IPS-NIHi11 (cell line): ENCODE measurements around the gene ANTXRL.
A peak's percentile ranks its signal among the peaks of the same experiment; 100 is the strongest.
"Not testable (repeated sequence)": the region's sequence is repeated elsewhere in the genome, so short reads cannot be mapped to it uniquely, and the experiment has no call there.

Source experiments
- DNase-seq: peaks from one replicate; pipeline ENCODE4 v3.0.0; 2012; ENCODE audit warnings: mixed read lengths, low spot score

The ANTXRL gene

DNA sequence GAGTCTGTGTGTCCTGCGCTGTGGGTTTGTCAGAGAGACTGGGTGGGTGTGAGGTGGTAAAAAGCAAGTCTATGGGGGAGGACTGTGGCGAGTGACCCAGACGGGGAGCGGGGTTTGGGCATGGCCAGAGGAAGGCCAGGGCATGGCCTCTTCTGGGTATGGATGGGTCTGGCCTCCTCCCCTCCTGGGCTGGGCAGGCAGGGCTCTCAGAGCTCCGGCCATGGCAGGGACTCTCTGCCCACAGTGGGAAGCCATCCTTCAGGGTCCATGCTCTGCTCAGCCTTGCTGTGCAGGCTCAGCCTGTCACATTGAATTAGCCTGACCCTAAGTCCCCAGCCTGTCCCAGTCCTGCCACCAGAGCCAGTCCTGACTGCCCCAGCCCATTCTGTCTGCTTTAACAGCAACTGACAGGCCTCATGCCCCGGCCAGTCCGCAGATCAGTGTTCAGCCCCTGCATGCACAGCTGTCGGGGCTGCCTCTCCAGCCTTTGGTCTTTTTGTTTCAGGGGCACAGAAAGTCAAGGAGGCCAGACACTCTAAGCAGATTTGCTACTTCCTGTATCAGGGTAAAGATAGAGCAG is 7.9 kb downstream of the ANTXRL start:
- no peak for DNase-seq

DNA sequence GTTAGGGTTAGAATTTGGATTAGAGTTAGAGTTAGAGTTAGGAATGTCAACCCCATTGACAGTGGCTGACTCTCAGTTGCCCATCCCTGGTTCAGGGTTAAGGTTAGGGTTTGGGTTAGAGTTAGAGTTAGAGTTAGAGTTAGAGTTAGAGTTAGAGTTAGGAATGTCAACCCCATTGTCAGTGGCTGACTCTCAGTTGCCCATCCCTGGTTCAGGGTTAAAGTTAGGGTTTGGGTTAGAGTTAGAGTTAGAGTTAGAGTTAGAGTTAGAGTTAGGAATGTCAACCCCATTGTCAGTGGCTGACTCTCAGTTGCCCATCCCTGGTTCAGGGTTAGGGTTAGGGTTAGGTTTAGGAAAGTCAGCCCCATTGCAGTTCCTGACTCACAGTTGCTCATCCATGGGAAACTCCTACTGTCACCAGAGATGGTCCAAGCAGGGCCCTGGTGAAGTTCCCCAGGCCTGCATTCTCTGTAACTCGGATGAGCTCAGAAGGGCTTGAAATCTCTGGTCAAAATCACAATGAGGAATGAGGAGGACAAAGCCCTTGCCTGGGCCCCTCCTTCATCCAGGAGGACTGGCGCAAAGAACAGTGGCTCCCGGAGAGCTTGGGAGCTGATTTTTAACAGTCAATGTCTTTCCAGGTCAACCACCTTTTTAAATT is 8.7 kb downstream of the ANTXRL start:
- DNase-seq: not testable (repeated sequence)

DNA sequence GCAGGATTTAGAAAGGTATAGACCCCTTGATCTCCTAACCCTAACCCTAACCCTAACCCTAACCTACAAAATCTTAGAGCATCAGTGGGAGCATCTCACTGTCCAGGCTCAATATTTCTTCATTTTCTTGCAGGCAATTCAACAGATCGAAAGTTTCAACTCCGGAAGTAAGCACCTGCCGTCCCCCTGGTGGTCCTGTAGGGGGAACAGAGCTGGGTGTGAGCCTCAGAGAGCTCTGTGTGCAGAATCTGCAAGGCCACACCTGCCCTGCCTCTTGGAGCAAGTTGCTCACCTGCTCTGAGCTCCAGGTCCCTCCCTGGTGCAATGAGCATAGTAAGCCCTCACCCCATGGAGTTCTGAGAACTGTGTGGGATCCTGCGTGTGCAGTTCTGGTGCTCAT is 9.3 kb downstream of the ANTXRL start:
- DNase-seq: not testable (repeated sequence)

DNA sequence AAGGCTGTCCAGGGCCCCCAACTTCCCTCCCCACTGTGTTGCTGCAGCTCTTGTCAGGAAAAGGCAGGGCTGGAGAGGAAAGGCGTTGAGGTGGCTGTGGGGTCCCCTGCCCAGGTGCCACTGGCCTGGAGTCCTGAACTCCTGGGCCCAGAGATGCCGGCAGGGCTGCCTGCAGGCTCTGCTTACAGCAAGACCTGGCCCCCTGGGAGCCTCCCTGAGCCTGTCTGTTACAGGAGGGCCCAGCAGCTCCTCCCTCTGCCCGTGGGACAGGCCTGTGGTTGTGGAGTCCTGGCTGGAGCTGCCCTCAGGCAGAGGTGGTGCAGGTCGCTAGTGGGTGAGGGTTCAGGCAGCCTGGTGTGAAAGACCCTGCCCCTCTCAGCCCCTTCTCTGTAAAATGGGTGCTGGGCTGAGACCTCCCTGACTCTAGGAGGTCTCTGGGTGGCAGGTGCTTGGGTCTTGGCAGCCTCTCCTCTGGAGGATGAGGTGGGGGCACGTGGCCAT is 9.9 kb downstream of the ANTXRL start:
- DNase-seq: no peak

DNA sequence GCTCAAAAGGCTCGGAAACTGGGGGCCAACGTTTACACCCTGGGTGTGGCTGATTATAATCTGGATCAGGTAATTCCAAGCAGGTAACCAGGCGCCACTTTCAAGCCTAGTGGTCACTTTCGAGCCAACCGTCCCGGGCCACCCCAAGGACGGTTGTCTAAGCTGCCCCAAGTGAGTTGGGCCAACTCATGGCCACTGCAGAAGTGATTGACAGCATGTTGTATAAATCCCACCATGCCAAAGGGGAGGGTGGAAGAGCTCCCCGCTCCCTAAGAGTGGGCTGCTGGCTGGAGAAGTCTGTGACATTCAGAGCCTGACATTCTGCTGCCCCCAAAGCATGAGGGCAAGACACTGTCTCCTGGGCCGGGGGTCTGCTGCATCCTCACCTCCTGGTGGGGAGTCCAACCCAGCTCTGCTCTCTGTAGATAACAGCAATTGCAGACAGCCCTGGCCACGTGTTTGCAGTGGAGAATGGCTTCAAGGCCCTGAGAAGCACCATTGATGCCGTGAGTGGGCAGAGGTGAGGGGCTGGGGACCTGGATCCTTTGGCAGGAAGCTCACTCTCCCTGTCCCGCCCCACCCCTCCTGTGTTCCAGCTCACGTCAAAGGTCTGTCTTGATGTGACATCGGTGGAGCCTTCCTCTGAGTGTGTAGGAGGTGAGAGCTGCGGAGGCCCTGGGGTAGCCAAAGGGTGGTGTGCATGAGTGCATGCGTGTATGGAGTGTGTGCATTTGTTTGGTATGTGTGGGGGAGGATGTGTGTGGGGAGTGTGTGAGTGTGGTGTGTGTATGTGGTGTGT is 10.8 kb downstream of the ANTXRL start:
- no peak for DNase-seq

DNA sequence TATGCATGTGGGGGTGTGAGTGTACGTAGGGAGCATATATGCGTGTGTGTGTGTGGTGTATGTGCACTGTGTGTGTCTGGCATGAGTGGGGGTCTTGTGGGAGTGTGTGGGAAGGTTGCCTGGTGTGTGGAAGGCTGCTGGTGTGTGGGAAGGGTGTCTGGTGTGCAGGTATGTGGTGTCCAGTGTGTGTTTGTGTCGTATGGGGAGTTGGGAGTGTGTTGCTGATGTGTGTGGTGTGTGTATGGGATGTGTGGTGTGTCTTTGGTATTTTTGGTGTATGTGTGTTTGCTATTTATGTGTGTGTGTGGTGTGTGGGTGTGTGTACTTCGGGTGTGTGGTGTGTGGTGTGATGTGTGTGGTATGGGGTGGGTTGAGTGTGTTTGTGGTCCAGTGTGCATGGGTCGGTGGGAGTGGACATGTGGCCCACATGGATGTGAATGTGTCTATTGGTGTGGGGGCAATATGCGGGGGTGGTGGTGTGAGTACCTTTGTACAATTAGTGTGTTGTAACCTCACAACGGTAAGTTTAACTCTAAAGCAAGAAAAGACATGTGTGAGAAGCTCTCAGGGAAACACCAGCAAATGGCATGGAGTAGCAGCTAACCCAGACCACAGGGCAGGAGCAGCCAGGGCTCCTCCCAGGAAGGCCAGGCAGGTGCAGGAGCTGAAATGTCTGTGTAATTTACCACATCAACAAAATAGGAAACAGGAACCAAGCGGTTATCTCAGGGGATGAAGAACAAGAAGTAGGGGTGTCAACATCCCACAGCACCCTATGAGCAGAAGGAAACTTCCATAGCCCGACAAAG is 11.9 kb downstream of the ANTXRL start:
- DNase-seq: no peak

DNA sequence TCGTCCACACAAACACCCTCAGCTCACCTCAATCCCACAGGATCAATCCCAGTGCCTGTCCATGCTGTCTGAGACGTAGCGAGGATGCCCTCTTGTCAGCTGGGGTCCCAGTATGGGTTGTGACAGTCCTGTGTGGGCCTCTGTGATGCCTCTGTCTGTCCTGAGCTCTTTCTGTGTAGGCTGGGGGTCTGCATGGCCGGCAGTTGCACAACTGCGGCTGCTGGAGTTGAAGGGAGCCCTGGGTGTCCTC is 12.4 kb downstream of the ANTXRL start:
- DNase-seq: no peak

DNA sequence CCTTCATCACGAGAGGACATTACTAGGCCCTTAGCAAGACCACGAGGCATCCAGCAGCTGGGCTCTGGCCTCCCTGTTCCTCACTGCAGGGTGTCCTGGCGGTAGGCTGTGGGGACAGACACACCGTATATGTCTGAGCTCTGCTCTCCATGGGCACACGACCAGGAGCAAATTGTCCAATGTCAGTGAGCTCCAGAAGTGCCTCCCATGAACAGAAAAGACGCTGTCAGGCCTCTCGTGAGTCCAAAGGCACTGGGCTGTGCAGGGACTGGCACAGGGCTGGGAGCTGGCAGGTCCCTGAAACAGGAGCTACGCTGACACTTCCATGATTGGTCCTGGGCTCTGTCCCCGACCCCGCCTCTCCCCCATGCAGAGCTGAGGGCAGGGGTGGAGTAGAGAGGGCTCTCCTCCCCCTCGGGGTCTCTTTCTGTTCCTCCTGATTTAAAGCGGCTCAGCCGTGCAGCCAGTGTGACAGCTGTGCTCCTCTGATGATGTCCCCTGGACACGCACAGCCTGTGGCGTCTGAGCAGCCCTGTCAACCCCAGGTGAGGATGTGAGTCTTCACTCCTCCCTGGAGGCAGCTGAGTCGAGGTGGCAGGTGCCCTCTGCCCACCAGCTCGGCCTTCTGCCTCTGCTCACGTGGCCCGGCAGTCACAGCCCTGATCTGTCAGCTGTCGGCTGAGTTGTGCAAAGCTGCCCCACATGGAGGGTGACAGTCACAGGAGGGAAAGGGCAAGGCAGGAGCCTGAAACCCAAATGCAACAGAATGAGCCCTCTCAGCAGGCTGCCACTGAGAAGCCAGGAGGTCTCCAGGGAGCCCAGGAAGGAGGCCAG is 13.0 kb downstream of the ANTXRL start:
- DNase-seq: peak; percentile 30

DNA sequence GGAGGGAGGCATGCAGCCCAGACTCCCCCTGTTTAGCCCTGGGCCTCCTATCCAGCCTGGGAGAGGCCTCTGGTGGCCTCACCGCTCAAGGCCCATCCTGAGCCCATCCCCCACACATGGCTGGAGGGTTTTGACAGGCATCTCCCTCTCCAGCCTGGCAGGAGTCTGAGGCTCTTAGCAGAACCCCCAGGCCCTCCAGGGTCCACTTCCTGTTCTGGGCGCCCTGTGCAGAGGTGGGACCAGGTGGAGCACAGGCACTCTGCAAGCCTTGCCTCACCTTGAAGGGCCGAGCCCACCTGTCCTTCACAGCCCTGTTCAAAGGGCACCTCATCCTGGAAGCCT is 13.5 kb downstream of the ANTXRL start:
- not testable (repeated sequence) for DNase-seq

DNA sequence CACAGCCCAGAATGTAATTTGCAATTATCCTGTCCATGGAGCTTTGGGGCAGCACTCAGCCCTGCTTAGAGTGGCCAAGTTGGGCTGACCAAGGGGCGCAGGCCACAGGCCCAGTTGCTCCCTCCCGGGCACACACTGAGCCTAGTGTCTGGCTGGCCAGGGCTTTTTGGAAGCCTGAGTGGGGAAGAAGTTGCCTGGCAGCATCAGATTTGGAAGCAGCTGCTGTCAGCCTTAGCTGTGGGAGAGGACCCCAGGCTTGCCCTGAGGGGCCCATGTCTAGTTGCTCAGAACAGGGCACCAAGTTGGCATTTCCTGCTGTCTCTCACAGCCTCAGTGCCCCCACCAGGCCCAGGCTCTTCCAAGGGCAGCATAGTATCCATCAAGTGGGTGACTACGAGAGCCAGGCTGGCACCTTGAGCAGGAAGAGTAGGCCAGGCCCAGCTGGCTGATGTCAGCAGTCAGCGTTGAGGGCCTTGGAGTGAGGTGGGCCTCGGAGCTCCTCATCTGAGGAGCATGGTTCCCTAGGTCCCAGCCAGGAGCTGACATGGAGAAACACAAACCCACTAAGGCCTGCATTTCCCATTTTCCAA is 14.4 kb downstream of the ANTXRL start:
- no peak for DNase-seq

DNA sequence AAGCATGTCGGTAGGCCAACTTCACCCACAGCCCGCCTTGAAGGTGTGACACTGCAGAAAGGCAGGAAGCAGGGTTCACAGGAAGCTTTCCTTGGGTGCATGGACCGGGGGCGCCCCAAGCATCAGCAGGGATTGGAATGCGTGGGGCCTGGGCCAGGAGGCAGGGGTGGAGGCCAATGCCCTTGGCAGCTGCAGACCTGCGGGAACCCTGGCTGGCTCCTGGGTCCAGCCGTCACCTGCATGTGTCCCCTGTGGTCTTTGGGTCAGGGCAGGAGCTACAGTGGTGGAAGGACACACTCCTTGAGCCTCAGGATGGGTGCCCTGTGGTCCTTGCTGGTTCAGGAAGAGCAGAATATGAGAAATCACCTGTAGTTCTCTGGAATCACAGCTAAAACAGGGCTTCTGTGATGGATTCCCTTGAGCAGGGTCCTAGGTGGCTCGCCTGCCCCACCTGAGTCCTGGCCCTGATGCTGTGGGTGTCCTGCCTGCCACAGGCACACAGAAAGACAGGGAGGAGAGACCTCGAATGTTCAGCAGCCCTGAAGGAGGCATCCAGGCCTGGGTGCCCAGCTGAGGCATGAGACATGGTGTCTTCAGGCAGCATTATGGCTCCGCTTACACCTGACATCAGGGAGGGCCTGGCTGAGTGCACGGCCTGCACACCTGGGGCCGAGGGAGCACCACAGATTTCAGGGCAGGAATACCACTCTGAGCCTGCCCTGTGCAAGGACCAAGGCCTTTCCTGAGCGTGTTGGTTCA is 15.1 kb downstream of the ANTXRL start:
- no peak for DNase-seq

DNA sequence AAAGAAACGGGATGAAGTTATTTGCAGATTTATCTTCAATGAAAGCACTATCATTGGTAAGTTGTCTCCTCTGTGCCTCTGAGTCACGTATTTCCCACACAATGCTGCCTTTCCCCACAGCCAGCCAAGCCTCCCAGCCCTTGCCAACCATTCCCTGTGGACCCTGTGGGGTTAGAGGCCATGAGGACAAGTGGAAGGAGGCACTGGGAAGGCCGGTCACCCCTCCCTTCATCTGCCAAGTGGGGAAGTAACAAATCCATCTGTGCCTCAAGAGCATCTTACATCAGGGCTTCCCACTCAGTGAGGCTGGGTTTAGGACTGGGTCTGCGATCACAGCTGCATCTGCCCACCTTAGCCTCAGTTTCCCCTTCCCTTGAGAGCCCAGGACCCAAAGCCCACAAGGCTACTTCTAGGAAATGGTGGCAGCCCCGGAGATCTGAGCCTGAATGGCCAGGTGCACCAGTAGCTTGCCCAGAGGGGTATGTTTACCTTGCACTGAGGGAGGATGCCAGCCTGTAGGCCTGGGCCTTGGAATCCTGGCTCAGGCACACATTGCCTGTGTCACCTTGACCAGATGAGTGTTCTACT is 16.1 kb downstream of the ANTXRL start:
- DNase-seq: not testable (repeated sequence)

DNA sequence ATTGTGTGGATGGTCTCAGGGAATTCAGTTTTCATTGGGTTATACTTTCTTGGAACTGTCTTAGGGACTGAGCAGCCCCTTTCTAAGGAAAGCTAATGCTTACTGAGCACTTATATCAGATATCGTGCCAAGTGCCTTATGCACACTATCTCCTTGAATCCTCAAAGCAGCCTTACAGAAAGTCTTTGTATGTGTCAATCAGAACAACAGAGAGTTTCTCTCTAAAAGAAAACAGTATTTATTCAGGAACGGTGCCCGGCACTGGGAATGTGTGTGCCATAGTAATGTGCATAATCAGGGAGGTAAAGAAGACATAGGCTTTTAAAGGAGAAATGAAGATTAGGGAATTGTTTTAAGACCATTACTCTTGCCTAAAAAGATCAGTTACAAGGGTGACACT is 17.3 kb downstream of the ANTXRL start:
- no peak for DNase-seq

DNA sequence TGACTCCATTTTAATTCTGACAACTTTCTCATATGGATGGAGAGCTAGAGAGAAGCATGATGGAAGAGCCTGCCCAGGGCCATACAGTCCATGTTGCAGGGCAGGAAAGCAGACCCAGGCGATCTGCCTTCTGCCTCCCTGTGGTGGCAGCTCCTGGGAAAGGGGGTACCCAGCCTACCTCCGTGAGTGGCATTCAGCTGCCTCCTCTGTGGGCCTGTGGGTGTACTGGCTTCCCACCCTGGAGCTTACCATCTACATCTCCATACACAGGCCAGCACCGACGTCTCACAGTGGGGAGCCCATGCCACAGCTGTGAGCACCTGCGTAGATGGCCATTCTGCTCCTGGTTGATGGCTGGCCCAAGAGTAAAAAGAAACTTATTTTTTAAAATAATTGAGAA is 17.9 kb downstream of the ANTXRL start:
- DNase-seq: not testable (repeated sequence)

DNA sequence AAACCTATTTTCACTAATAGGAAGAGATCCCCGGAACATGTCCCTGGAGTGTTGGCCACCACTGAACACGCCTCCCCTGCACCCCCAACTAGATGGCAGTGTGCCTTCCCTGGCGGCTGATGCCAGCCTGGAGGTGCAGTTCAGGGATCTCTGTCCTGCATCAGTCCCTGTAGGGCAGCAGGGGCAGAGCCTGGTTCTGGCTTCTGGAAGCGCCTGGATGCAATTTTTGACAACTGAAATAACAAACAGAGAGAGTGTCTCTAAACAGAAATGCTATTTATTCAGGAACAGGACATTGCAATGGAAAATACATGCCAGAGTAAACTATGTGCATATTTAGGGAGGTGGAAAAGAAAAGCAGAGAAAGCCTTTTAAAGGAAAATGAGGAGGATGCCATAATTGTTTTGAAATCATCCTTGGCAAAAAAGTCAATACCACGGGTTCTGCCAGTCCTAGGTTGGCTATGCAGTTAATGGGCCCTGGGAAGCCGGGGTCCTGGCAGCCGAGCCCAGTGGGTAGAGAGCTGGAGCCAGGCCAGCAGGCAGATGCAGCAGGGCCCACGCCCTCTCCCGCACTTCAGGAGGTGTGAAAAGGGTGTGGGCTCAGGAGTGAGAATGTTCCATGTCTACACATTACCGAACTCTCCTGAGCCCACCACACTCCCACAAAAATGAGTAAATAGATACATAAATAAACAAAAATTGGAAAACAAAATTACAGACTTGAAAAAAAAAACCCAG is 18.5 kb downstream of the ANTXRL start:
- no peak for DNase-seq

DNA sequence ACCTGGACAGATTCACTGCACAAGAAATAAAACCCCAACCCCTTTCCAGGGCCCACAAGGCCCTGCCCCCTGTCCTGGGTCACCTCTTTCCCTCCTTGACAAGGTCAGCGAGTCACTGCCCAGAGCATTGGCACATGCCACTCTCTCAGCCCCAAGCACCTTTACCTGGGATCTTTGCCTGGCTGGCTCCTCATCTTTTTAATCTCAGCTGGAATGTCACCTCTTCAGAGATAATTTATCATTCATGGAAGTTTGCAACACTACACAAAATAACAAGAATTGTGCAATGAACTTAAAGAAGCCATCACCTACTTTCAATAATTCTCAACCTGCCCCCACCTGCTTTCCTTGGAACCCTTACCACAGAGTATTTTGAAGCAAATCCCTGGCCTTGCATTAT is 19.2 kb downstream of the ANTXRL start:
- no peak for DNase-seq

DNA sequence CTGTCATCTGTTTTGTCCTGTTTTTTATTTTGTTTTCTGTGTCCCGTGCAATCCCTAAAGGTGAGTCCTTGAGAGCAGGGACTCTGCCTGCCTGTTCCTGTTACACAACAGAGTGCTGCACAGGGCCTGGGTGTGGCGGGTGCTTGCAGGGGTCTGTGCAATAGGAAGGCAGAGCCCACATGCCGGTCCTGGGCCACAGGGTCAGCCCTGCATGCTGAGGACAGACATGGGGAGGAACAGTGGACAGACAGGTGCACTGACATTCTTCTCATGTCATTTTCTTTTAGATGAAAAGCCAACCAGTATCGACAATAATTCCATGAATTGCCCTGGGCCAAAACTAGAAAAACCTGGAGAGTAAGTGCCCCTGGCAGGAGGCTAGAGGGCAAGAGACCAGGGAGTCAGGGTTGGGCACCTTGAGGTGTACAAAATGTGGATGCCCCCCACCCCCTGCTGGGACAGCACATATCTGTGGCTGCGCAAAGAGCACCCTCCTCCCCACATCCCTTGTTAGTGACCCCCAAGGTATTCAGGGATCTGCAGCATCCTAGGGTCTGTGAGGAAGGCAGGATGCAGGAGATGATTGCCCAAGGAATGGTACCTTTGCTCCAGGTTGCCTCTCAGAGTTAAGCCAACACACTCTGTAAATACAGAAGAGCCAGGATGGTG is 19.9 kb downstream of the ANTXRL start:
- no peak for DNase-seq

DNA sequence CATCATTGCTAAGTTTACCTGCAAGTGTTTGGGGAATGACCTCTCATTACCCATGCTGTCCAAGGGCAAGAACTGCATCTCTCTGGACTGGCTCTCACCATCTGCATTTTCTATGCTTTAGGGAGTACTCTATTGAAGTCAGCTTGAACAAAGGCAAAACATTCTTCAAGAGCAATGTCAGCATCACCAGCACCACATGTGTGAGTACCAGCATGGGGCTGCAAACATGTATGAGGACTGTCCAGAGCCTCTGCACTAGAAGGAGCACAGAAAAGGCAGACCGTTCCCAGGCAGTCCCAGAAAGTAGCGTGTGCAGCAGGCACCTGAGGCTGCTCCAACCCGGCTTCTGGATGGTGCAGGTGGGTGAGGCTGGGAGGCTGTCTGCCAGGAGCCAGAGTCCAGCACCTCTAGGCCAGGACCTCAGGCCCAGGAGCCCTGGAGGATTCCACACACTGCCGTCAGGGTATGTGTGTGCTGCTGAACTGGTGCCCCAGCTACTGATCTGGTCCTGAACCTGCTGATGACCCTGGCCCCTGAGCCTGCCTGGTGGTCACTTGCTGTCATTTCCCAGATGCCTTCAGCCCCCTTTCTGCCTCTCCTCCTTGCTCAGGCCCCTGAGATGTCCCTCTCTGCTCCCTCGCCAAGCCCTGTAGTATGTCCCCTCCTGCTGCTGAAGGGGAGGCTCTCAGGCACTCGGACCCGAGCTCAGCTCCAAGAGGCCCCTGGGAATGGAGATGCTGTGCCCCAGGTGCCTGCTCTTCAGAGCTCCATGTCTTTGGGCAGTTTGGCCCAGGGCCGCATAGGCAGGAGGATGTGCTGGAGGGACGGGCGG is 20.7 kb downstream of the ANTXRL start:
- no peak for DNase-seq
